Activated naive CD4-positive, alpha-beta T cell treated with Interleukin-2 at 50 U/mL for 16 hours (primary cell): ENCODE results near the gene TMEM120A.

ENCODE experiments used
- DNase-seq: peaks from one replicate; pipeline ENCODE4 v3.0.0-alpha.2; 2020

The TMEM120A gene

GRCh38 chr7:75980430-75981202, 13.8 kb downstream of the TMEM120A start:
- DNase-seq, result no peak

GRCh38 chr7:75979759-75980429, 14.5 kb downstream of the TMEM120A start:
- DNase-seq, result no peak

GRCh38 chr7:75977743-75978142, 16.7 kb downstream of the TMEM120A start:
- DNase-seq, result no peak

GRCh38 chr7:75971961-75972763, 22.2 kb downstream of the TMEM120A start:
- DNase-seq, result no peak

GRCh38 chr7:75971309-75971960, 23.0 kb downstream of the TMEM120A start:
- DNase-seq, result no peak

GRCh38 chr7:75969704-75970498, 24.5 kb downstream of the TMEM120A start:
- no peak for DNase-seq

- no peak for DNase-seq
Observed at GRCh38 chr7:75969182-75969581, 25.2 kb downstream of the TMEM120A start.

GRCh38 chr7:75968561-75969001, 25.8 kb downstream of the TMEM120A start:
- no peak for DNase-seq

GRCh38 chr7:75968012-75968411, 26.4 kb downstream of the TMEM120A start:
- no peak for DNase-seq

- DNase-seq, result no peak
Observed at GRCh38 chr7:75967487-75967997, 26.9 kb downstream of the TMEM120A start.

GRCh38 chr7:75967055-75967454, 27.3 kb downstream of the TMEM120A start:
- DNase-seq, result no peak

GRCh38 chr7:75966190-75966961, 28.0 kb downstream of the TMEM120A start:
- no peak for DNase-seq

GRCh38 chr7:75965617-75966016, 28.8 kb downstream of the TMEM120A start:
- no peak for DNase-seq

- DNase-seq, result no peak
Observed at GRCh38 chr7:75963381-75963995, 30.9 kb downstream of the TMEM120A start.

- DNase-seq, result no peak
Observed at GRCh38 chr7:75962607-75963380, 31.6 kb downstream of the TMEM120A start.

GRCh38 chr7:75961218-75961617, 33.2 kb downstream of the TMEM120A start:
- no peak for DNase-seq

- no peak for DNase-seq
Observed at GRCh38 chr7:75960372-75960771, 34.0 kb downstream of the TMEM120A start.

GRCh38 chr7:75958802-75959543, 35.4 kb downstream of the TMEM120A start:
- no peak for DNase-seq
